Kidney glomerular epithelial cell (primary cell): ENCODE results near the gene HLA-DMA.

Experiments
- DNase-seq: peaks from one replicate; lab custom pipeline; 2025; lab: John Stamatoyannopoulos, UW

HLA-DMA gene

GRCh38 chr6:32974541-32975308 lies 21.8 kb upstream of the HLA-DMA start:
- no peak for DNase-seq

DNA sequence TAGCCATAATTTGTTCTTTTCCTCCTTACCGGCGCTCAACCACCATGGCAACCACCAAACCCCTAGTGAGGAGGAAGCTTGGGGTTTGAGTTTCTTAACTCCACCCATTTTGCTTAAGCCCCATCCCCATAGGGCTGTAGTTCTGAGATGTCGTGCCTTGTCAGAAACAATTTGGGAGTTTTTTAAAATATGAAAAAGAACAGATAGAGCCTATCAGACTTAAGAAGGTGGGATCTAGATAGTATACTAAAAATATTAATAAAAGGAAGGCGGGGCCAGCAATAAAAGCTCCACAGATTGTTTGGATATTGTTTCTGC lies 21.1 kb upstream of the HLA-DMA start:
- peak; percentile 43 for DNase-seq

DNA sequence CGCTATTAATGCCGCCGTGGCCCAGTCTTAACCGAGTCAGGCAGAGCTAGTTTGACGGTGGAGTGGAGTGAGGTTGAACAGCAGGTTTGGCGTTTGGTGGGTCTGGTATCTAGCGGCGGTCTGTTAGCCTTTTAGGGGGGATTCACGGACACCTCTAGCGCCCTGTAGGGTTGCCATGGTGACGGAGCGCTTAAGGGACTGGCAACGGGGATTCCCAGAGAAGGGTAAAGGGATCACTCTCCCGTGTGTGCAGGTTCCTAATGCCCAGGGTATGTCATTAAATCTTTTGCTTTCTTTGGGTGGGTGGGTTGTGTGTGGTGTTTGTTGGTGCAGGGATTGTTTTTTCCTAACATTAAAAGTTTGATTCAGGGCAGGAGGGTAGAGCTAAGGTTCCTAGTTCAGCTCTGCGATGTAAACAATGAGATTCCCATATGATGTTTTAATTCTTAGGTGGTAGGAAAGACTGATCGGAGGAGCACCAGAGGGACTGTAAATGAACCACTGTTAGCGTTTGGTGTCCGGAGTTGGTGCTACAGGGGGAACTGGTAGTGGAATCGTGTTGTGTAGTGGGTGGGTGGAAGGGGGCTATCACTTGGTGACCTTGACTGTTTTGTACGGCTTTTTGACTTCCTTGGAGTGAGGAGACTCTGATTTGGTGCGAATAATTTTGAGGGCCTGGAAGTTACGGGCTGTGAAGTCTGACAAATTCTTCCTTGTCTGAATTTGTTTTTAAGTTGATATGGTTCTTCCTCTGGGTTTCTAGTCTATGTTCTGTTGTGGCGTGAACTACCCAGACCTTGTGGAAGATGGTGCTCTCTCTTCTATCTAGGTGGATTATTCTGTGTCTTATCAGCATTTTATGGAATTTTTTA lies 20.5 kb upstream of the HLA-DMA start:
- DNase-seq: peak; percentile 8

DNA sequence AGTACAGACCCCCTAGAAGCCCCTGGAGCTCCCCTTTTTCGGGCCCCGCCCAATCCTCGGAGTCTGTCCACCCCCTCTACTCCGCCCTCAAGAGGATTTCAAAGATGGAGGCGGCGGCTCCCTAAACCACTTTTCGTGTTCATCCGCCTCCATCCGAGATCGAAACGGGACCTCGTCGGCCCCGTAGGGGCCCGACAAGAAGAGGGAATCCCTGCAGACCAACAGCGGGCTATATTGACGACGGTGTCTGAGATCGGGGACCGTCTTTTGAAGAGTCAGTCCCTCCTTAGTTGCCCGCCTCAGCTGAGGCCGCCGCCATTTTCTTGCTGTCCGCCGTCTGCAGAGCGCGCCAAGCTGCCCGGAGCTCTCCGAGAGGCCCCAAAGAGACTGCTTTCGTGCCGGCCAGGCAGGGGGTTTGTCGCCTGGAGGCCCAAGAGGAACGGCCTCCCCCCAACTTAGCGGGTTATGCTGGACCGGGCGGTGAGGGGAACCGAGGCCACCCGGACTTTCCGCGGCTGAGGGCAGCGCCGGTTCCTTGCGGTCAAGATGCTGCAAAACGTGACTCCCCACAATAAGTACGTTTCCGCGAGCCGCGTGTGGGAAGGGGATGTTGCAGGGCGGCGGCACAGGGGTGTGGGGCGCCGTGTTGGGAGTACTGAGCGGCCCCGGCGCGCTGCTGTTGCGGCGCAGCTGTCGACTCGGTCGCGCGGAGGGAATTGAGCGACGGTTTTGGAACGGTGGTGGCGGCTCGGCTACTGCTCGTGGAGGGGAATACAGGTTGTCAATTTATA lies 19.7 kb upstream of the HLA-DMA start:
- DNase-seq: peak; percentile 63

DNA sequence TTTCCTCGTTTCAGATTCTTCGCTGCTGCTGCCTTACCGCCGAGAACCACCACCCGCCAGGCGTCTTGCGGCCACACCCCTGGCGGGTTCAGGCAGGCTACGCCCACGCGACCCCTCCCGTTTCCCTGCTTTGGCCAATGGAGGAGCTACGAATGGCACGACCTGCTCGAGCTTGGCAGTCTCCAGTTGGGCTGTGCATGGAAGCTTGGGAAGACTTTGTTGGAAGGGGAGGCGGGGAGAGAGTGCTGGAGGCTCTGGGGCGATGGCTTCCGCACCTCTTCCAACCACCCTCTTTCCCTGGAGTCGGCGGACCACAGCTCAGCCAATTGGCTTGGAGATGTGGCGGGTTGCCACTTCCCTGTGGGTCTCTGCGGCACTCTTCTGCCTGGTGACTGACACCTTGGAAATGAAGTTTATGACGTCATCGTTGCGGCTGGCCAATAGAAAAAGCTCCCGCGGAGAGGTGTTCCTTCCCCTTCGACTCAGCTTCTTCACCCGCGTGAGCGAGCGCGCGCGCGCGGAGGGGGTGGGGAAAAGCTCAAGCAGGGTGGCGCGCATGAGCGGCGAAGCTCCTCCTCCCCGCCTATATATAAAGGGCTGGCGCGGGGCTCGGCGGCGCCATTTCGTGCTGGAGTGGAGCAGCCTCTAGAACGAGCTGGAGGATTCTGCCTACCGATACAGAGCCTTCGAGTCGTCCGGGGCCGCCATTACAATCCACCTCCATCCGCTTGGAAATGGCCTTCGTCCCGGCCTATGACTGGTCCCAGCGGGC lies 18.9 kb upstream of the HLA-DMA start:
- DNase-seq: peak; percentile 100

- no peak for DNase-seq
These were observed 18.3 kb upstream of the HLA-DMA start for GRCh38 chr6:32971242-32971580.

- peak; percentile 88 for DNase-seq
These were observed 17.7 kb upstream of the HLA-DMA start for GRCh38 chr6:32970413-32971241.

GRCh38 chr6:32969685-32970412 lies 17.0 kb upstream of the HLA-DMA start:
- peak; percentile 95 for DNase-seq

DNA sequence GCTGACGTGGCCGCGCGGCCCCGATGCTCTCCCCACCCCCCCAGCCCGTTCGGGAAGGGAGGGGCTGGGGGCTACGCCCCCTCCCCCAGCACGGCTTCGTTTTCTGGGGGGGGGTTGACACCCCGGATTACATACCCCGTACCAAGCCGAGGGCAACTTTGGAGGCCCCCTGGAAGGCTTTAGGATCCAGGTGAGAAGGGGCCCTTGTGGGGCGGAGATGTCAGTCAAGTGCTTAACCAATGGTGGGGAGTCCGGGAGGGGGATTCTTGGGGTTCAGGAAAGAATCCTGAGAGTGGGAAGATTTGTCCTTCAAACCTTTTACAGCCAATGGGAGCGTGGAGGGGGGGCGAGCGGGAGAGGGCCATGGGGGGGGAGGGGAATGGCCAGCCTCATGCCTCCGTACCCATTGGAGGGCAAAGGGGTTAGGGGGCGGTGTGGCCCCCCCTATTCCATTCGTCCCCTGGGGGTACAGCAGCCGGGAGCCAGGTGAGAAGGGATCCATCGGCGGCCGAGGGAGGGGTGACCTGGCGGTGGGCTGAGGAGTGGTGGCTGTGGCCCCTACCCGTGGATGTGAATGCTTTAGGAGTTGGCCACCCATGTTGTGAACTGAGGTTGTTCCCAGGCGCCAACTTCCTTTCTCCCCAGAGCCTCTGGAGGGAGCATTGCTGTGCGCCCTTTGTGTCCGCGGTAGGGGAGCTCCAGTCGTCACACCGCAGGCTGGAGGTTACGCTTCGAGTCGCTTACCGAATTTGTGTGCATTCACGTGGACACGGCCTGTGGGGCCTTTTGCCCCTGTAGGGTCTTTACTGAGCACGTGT lies 16.2 kb upstream of the HLA-DMA start:
- peak; percentile 81 for DNase-seq

- peak; percentile 84 for DNase-seq
These were observed 15.4 kb upstream of the HLA-DMA start, which contains the start of gene BRD2 for GRCh38 chr6:32968093-32968866. Gene BRD2 (plus strand): TSS chr6:32968594. CDS start chr6:32972899, 4,305 bp downstream.

GRCh38 chr6:32967151-32968091 lies 14.5 kb upstream of the HLA-DMA start:
- peak; percentile 55 for DNase-seq

- no peak for DNase-seq
These were observed 11.9 kb upstream of the HLA-DMA start for GRCh38 chr6:32964776-32965175.

GRCh38 chr6:32963866-32964265 lies 11.0 kb upstream of the HLA-DMA start:
- DNase-seq: no peak

DNA sequence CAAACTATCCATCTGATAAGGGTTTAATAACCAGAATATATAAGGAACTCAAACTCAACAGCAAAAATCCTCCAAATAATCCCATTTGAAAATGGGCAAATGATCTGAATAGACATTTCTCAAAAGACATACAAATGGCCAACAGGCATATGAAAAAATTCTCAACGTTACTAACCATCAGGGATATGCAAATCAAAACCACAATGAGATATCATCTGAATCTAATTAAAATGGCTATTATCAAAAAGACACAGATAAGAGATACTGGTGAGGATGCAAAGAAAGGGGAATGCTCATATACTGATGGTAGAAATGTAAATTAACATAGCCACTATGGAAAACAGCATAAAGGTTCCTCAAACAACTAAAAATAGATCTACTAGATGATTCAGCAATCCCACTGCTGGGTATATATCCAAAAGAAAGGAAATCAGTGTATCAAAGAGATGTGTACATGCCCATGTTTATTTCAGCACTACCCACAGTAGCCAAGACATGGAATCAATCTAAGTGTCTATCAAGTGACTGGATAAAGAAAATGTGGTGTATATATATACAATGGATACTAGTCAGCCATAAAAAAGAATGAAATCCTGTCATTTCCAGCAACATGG lies 9.4 kb upstream of the HLA-DMA start:
- no peak for DNase-seq

DNA sequence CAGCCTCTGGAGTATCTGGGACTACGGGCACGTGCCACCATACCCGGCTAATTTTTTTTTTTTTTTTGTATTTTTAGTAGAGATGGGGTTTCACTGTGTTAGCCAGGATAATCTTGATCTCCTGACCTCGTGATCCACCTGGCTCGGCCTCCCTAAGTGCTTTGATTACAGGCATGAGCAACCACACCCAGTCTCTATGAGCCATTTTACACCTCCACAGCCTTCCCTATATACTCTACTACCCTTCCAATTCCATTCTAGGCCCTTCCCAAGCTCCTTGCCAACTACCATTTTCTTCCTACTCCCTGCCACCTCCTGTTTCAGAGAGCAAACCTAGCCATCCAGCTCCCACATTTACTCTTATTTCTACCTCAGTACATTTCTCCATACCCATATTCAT lies 7.7 kb upstream of the HLA-DMA start:
- DNase-seq: no peak

- DNase-seq: no peak
These were observed 3.3 kb upstream of the HLA-DMA start for GRCh38 chr6:32956176-32956575.
